ENCODE measurements around the gene RAB36.

The RAB36 gene

DNA sequence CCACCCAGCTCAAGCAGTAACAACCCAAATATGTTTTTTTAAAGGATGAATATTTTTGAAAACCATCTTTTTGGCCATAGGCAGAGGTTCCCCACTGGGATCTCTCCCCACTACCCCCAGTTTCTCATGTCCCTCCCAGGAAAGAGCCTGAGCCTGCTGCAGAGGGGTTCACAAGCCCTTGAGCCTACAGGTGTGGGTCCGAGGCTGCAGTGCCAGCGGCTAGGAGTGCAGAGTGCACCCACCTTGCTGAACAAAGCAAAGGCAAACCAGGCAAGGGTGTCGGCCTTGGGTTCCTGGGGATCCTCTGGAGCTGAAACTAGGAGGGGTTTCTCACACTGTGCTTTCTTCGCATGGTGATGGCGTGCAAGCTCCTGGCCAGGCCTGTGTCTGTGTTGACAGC, 40.0 kb upstream of the RAB36 start:
- Histone ChIP-seq H3K4me1 (ENCODE audit: control extremely low read depth in 1 of 4, control insufficient read depth in 4 of 4, insufficient read depth in 4 of 4, low read length in 3 of 4) (peaks cover 0 to 5% (median 0%) of the 10 kb centered on the region in 4 experiments), H3K36me3 (ENCODE audit: control insufficient read depth in 4 of 4, insufficient read depth in 4 of 4, low read length in 3 of 4) (no peaks in the 10 kb centered on the region), H3K9me3 (ENCODE audit: control extremely low read depth in 1 of 5, control insufficient read depth in 4 of 5, insufficient read depth in 2 of 5, low read depth in 1 of 5, low read length in 4 of 5) (no peaks in the 10 kb centered on the region), H3K27ac (ENCODE audit: insufficient read depth in 1 of 2, low read depth in 1 of 2, low read length in 2 of 2, poor library complexity in 1 of 2, severe bottlenecking in 2 of 2) (no peak overlapping the region), H3K27me3 (replicated peaks in 2 of 5; ENCODE audit: control insufficient read depth in 4 of 5, insufficient read depth in 5 of 5, low read length in 4 of 5) (no peaks in the 10 kb centered on the region), H3K4me3 (ENCODE audit: control insufficient read depth in 1 of 7, extremely low read depth in 1 of 7, insufficient read depth in 4 of 7, low read depth in 2 of 7, low read length in 6 of 7) (no peak overlapping the region)
- WGBS (ENCODE audit: insufficient coverage): 93% methylated on average over 2 of the region's 5 CpGs
- ChIA-PET CTCF (interaction anchor here (1.1 to 2.0 kb wide), 2 partner anchors 20 to 145 kb away, joined by 3 to 7 read pairs; no protein-coding TSS in a partner anchor), POLR2A (no interaction called here)
- no peak for DNase-seq

DNA sequence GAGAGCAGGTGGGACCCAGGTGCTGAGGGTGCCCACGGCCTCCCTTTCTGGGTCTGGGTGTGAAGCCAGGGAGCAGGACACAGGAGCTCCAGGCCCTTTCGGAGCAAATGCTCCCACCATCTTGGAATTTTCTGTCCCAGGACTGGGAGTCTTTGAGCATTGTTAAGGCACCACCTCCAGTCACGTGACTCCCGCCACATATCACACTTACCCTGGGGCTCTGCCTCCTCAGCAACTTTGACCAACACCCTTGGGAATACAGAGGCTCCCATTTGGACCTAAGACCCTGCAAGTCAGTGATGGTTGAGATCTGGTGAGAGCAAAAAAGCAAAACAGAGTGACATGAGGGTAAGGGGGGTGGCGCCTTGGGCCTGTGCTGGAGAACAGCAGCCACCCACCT, 39.4 kb upstream of the RAB36 start:
- Histone ChIP-seq H3K27me3 (replicated peaks in 2 of 5; ENCODE audit: control insufficient read depth in 4 of 5, insufficient read depth in 5 of 5, low read length in 4 of 5) (no peaks in the 10 kb centered on the region), H3K27ac (ENCODE audit: insufficient read depth in 1 of 2, low read depth in 1 of 2, low read length in 2 of 2, poor library complexity in 1 of 2, severe bottlenecking in 2 of 2) (no peak overlapping the region), H3K9me3 (ENCODE audit: control extremely low read depth in 1 of 5, control insufficient read depth in 4 of 5, insufficient read depth in 2 of 5, low read depth in 1 of 5, low read length in 4 of 5) (no peaks in the 10 kb centered on the region), H3K4me3 (ENCODE audit: control insufficient read depth in 1 of 7, extremely low read depth in 1 of 7, insufficient read depth in 4 of 7, low read depth in 2 of 7, low read length in 6 of 7) (no peak overlapping the region), H3K4me1 (ENCODE audit: control extremely low read depth in 1 of 4, control insufficient read depth in 4 of 4, insufficient read depth in 4 of 4, low read length in 3 of 4) (peaks cover 0 to 8% (median 2%) of the 10 kb centered on the region in 4 experiments), H3K36me3 (ENCODE audit: control insufficient read depth in 4 of 4, insufficient read depth in 4 of 4, low read length in 3 of 4) (no peaks in the 10 kb centered on the region)
- ChIA-PET CTCF (interaction anchor here (0.9 to 2.0 kb wide), 3 partner anchors 11 to 146 kb away, joined by 3 to 7 read pairs (median 3); no protein-coding TSS in a partner anchor), POLR2A (no interaction called here)
- WGBS (ENCODE audit: insufficient coverage): 100% methylated on average over 3 of the region's 5 CpGs
- no peak for DNase-seq

DNA sequence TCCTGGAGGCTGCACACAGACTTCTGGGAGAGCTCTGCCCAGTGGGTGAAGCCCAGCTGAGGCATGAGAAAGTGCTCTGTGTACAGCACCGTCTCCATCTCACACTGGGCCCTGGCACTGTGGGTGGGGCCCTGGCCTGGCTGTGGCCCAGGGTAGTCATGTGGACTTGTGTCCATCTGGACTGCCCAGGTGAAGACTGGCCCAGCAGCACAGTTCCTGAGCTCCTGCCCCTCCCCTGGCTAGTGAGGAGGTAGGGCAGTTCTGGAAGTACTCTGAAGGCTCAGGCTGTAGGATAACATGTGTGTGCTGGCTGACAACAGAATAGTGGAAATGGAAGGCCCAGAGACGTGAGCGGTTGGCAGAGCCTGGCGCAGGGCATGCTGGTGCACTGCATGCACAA, 38.9 kb upstream of the RAB36 start:
- POLR2A ChIA-PET: no interaction called here
- no peaks in the 10 kb centered on the region for H3K27me3 ChIP-seq (replicated peaks in 2 of 5; ENCODE audit: control insufficient read depth in 4 of 5, insufficient read depth in 5 of 5, low read length in 4 of 5)
- peaks cover 0 to 8% (median 2%) of the 10 kb centered on the region in 4 experiments for H3K4me1 ChIP-seq (ENCODE audit: control extremely low read depth in 1 of 4, control insufficient read depth in 4 of 4, insufficient read depth in 4 of 4, low read length in 3 of 4)
- CTCF ChIA-PET: interaction anchor here (0.9 to 1.8 kb wide), 2 partner anchors 11 to 13 kb away, joined by 3 read pairs; no protein-coding TSS in a partner anchor
- no peak overlapping the region for H3K4me3 ChIP-seq (ENCODE audit: control insufficient read depth in 1 of 7, extremely low read depth in 1 of 7, insufficient read depth in 4 of 7, low read depth in 2 of 7, low read length in 6 of 7)
- DNase-seq: no peak
- H3K9me3 ChIP-seq (ENCODE audit: control extremely low read depth in 1 of 5, control insufficient read depth in 4 of 5, insufficient read depth in 2 of 5, low read depth in 1 of 5, low read length in 4 of 5): no peaks in the 10 kb centered on the region
- H3K27ac ChIP-seq (ENCODE audit: insufficient read depth in 1 of 2, low read depth in 1 of 2, low read length in 2 of 2, poor library complexity in 1 of 2, severe bottlenecking in 2 of 2): no peak overlapping the region
- no peaks in the 10 kb centered on the region for H3K36me3 ChIP-seq (ENCODE audit: control insufficient read depth in 4 of 4, insufficient read depth in 4 of 4, low read length in 3 of 4)
- WGBS (ENCODE audit: insufficient coverage): 96% methylated on average over 4 of the region's 4 CpGs

DNA sequence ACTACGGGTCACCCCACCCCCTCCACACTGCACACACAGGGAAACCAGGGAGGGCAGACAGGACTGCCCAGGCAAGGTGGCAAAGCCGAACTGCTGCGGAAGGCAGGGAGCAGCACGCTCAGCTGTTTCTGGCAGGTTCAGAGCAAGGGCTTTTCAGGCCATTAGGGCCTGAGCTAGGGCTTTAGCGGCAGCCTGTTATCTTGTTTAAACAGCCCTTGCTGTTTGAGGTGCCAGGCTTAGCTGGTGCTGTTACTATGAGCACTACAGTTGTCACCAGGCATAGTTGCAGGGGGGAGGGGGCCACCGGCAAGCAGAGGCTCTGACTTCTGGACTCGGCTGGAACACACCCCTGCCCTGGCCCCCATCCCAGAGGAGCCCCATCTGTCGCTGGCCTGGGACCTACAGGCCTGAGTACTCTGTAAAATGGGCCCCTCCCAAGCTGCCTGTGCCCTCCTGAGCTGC, 38.3 kb upstream of the RAB36 start:
- no peak overlapping the region for H3K27ac ChIP-seq (ENCODE audit: insufficient read depth in 1 of 2, low read depth in 1 of 2, low read length in 2 of 2, poor library complexity in 1 of 2, severe bottlenecking in 2 of 2)
- peaks cover 0 to 2% (median 0%) of the 10 kb centered on the region in 5 experiments for H3K27me3 ChIP-seq (replicated peaks in 2 of 5; ENCODE audit: control insufficient read depth in 4 of 5, insufficient read depth in 5 of 5, low read length in 4 of 5)
- ChIA-PET CTCF (interaction anchor here (1.1 to 1.8 kb wide), 2 partner anchors 9 to 13 kb away, joined by 3 read pairs; no protein-coding TSS in a partner anchor), POLR2A (no interaction called here)
- no peaks in the 10 kb centered on the region for H3K36me3 ChIP-seq (ENCODE audit: control insufficient read depth in 4 of 4, insufficient read depth in 4 of 4, low read length in 3 of 4)
- peaks cover 0 to 8% (median 2%) of the 10 kb centered on the region in 4 experiments for H3K4me1 ChIP-seq (ENCODE audit: control extremely low read depth in 1 of 4, control insufficient read depth in 4 of 4, insufficient read depth in 4 of 4, low read length in 3 of 4)
- 100% methylated on average over 4 of the region's 8 CpGs for WGBS (ENCODE audit: insufficient coverage)
- H3K4me3 ChIP-seq (ENCODE audit: control insufficient read depth in 1 of 7, extremely low read depth in 1 of 7, insufficient read depth in 4 of 7, low read depth in 2 of 7, low read length in 6 of 7): no peak overlapping the region
- no peaks in the 10 kb centered on the region for H3K9me3 ChIP-seq (ENCODE audit: control extremely low read depth in 1 of 5, control insufficient read depth in 4 of 5, insufficient read depth in 2 of 5, low read depth in 1 of 5, low read length in 4 of 5)
- DNase-seq: no peak

DNA sequence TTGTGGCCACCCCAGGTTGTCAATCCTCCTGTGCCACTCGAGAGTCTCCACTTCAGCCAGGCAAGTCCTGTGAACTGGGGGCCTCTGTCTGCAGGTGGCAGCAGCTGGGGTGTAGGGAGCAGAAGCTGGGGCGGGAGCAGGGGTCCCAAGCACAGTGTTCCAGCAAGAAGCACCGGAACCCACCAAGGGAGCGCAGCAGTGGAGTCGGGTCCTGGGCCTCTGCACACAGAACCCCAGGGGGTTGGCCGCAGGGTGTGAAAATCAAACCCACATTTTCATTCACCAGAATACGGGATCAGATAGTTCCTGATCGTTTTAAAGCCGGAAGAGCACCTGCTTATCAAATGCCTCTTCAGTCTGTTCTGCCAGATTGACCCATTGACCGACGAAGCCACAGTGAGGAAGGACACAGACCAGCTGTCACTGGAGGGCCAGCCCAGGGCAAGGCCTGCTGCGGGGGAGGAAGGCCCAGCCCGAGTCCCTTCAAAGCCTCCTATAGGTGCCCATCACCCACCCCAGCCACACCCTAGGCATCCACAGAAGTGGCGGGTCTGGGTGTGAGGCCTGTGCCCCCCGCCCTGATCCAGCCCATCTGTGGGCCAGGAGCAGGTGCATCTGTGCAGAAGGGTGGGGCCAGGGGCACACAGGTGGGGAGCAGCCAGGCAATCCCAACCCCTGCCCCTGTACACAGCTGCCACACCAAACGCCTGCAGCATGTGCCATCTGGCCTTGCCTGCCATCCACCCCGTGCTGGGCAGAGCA, 37.6 kb upstream of the RAB36 start:
- 99% methylated on average over 14 of the region's 17 CpGs for WGBS (ENCODE audit: insufficient coverage)
- peaks cover 0 to 6% (median 2%) of the 10 kb centered on the region in 4 experiments for H3K4me1 ChIP-seq (ENCODE audit: control extremely low read depth in 1 of 4, control insufficient read depth in 4 of 4, insufficient read depth in 4 of 4, low read length in 3 of 4)
- POLR2A ChIA-PET: no interaction called here
- H3K9me3 ChIP-seq (ENCODE audit: control extremely low read depth in 1 of 5, control insufficient read depth in 4 of 5, insufficient read depth in 2 of 5, low read depth in 1 of 5, low read length in 4 of 5): no peaks in the 10 kb centered on the region
- H3K27me3 ChIP-seq (replicated peaks in 2 of 5; ENCODE audit: control insufficient read depth in 4 of 5, insufficient read depth in 5 of 5, low read length in 4 of 5): peaks cover 0 to 2% (median 0%) of the 10 kb centered on the region in 5 experiments
- CTCF ChIA-PET: interaction anchor here (0.9 to 1.8 kb wide), 4 partner anchors 9 to 174 kb away, joined by 3 to 4 read pairs (median 3); no protein-coding TSS in a partner anchor
- no peaks in the 10 kb centered on the region for H3K36me3 ChIP-seq (ENCODE audit: control insufficient read depth in 4 of 4, insufficient read depth in 4 of 4, low read length in 3 of 4)
- no peak for DNase-seq
- no peak overlapping the region for H3K27ac ChIP-seq (ENCODE audit: insufficient read depth in 1 of 2, low read depth in 1 of 2, low read length in 2 of 2, poor library complexity in 1 of 2, severe bottlenecking in 2 of 2)
- no peak overlapping the region for H3K4me3 ChIP-seq (ENCODE audit: control insufficient read depth in 1 of 7, extremely low read depth in 1 of 7, insufficient read depth in 4 of 7, low read depth in 2 of 7, low read length in 6 of 7)

DNA sequence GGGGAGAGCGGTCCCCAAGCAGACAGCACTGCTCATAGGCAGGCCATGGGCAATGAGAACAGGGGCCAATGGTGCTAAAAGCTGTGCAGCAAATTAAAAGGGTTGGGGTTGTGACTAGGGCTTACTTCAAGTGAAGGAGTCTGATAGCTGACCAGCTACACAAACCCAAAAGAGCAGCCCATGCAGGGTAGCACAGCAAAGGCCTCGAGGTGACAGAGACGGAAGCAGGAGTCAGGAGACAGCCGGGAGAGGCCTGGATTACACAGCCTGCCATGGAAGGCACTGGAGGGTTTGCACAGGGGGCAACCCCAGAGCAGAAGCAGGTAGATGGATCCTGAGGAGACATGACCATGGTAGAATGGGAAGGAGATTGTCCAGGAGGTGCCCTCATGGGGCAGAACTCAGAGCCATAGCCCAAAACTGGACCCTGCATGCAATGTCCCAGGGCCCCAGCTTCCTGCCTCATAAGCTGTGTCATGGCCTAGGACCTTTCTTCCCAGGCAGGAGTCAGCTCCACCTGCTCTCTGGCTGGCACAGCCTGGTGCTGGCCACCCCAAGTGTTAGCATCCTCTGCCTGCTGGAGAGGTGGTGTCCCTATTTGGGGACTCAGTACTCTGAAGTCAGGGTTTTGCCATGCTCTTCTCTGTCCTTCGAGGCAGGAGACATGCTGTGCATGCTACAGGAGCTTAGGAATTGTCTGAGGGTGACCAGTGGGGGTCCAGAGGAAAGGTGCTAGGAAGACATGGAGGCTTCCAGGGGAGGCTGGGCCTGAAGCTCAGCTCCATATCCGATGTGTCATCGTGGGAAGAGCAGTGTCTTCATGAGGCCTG, 36.8 kb upstream of the RAB36 start:
- Histone ChIP-seq H3K27ac (ENCODE audit: insufficient read depth in 1 of 2, low read depth in 1 of 2, low read length in 2 of 2, poor library complexity in 1 of 2, severe bottlenecking in 2 of 2) (no peak overlapping the region), H3K9me3 (ENCODE audit: control extremely low read depth in 1 of 5, control insufficient read depth in 4 of 5, insufficient read depth in 2 of 5, low read depth in 1 of 5, low read length in 4 of 5) (no peaks in the 10 kb centered on the region), H3K4me3 (ENCODE audit: control insufficient read depth in 1 of 7, extremely low read depth in 1 of 7, insufficient read depth in 4 of 7, low read depth in 2 of 7, low read length in 6 of 7) (no peak overlapping the region), H3K4me1 (ENCODE audit: control extremely low read depth in 1 of 4, control insufficient read depth in 4 of 4, insufficient read depth in 4 of 4, low read length in 3 of 4) (peaks cover 0 to 4% (median 1%) of the 10 kb centered on the region in 4 experiments), H3K36me3 (ENCODE audit: control insufficient read depth in 4 of 4, insufficient read depth in 4 of 4, low read length in 3 of 4) (no peaks in the 10 kb centered on the region), H3K27me3 (replicated peaks in 2 of 5; ENCODE audit: control insufficient read depth in 4 of 5, insufficient read depth in 5 of 5, low read length in 4 of 5) (peaks cover 0 to 2% (median 0%) of the 10 kb centered on the region in 5 experiments)
- DNase-seq: no peak
- 98% methylated on average over 7 of the region's 7 CpGs for WGBS (ENCODE audit: insufficient coverage)
- POLR2A ChIA-PET: no interaction called here
- CTCF ChIA-PET: interaction anchor here (0.8 to 1.4 kb wide), 4 partner anchors 11 to 173 kb away, joined by 3 to 6 read pairs (median 4); no protein-coding TSS in a partner anchor
